AG08396 (cell line): ENCODE measurements around the gene HOMER2.
"Not testable (repeated sequence)": the region's sequence is repeated elsewhere in the genome, so short reads cannot be mapped to it uniquely, and the experiment has no call there.

Source experiments
- DNase-seq: peaks from one replicate; pipeline ENCODE4 v3.0.0; 2012; ENCODE audit warnings: low spot score, mixed read lengths

The HOMER2 gene

DNA sequence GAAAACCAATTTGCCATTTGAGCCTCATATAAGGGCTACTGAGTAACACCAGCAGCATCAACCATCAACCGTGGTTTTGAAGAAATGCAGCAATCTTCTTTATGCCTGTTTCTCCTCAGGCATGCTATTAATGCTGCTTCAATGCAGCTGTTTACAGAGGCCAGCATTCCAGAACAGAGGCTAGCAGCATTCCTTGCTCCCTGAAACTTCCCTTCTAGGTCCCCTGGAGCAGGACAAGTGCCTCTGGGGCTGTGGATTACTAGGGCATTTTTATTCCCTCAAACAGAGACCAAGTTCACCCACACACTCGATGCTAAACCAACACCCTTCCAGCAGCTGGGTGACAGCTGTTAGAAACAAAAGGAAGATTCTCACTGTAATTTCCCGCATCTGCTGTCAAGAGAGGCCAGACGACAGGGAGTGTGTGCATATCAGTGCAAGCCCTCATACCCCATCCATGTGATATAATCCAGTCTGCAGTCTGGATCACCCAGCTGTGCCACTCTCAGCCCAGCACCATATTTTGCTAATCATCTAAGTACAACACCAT lies 57.5 kb downstream of the HOMER2 start:
- DNase-seq, result peak; percentile 26

DNA sequence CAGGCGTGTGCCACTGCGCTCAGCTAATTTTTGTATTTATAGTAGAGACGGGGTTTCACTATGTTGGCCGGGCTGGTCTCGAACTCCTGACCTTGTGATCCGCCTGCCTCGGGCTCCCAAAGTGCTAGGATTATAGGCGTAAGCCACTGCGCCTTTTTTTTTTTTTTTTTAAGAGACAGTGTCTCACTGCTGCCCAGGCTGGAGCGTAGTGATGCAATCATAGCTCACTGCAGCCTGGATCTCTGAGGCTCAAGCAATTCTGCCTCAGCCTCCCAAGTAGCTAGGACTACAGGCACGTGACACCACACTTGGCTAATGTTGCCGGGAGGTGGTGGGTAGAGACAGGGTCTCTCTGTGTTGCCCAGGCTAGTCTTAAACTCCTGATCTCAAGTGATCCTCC lies 59.0 kb downstream of the HOMER2 start:
- DNase-seq, result not testable (repeated sequence)

DNA sequence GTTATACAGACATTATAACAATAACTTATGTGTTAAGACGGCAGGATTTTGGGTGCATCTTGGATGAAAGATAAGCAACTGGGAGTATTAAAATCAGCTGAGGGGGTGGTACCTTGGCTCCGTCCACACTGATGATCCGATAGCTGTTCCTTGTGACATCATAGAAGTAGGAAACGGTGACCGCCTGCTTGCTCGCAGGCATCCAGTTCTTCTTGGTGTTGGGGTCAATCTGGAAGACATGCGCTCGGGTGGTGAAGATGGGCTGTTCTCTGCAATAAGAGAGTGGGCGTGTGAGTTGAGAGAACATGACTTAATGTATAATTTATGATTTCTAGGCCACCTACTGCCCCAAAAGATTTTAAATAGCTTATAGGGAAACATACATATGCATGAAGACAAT lies 59.9 kb downstream of the HOMER2 start:
- no peak for DNase-seq

DNA sequence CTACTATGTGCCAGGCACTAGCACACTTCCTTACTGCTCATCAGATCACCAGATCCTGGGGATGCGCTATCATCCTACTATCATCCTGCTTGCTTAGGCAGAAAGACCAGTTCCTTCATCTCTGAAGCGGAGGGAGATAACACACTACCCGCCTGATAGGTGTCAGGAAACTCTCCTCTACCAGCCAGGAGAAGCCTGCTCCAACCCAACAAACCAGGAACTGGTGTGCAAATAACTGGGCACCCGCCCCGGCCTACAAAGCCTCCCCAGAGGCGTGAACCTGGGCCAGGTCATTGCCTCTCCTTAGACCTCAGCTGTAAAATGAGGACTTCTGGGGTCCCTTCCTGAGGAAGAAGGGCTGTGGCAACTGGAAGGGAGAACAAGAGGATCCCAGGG lies 61.5 kb downstream of the HOMER2 start:
- no peak for DNase-seq

DNA sequence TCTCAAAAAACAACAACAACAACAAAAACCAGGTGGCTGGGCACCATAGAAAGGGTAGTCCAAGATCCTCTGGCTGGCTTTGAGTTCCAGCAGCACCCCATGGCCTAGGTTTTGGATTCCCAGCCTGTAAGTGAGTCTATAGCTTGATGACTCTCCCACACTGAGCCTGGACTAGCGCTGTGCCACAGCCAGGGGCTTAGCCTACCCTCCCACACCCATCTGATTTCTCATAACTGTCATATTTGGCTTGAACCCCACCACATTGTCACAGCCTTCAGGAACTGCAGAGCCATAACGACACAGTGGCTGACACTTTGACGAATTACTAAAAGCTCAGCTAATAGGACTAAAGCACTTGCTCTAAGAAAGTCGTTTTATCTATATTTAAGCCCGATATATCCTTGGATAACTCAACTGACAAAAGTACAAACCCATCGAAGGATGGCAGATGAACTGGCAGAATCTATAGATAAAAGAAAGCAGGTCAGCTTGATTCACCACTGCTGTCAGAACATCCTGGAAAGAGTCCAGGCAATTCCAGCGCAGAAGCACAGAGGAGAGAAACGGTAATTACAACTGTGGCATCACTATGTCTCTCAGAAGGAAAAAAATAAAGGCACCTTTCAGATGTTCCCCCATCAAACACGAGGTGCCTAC lies 62.1 kb downstream of the HOMER2 start:
- DNase-seq, result no peak

DNA sequence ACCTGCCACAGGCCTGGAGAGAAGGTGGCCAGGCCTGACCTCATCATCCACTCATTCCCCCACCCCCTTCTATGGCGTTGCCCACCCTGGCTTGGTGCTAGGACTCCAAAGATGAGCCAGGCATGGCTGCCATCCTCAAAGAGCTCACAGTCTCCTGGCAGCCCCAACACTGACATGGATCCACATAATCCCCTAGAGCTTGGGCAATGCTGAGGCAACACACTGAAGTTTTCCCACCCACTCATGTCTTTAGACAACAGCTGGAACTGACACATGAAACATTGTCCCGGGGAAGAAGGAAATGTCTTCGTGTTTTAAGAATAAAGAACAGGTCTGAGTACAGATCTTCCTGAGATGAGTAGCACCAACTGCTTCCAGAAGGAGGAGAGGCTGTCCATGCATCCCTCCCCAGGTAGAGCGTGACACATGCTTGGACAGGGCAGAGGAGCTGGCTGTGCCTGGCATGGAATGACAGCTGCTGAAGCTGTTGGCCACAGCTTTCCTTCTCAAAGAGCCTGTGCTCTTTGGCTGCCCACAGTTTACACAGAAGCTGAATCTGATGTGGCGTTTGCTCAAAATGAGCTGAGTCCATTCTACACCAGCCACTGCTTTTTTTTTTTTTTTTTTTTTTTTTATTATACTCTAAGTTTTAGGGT lies 70.1 kb downstream of the HOMER2 start:
- DNase-seq, result no peak

DNA sequence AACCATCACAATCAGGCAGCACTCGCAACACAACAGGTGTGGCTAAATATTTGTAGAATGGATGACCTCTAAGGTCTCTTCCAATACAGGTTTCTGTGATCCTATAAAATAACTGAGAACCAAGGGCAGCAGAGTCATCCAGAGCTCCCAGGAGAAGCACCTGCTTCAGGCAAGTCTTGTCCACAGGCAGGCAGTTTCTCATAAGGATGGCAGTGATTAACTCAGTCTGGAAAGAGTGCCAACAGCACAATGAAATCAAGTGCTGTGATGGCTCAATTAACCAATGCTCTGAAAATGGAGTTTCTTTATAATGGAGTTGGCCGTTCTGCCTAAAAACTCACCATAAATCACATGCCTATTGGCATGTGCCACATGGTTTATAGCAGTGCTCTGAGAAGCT lies 70.8 kb downstream of the HOMER2 start:
- DNase-seq, result no peak

DNA sequence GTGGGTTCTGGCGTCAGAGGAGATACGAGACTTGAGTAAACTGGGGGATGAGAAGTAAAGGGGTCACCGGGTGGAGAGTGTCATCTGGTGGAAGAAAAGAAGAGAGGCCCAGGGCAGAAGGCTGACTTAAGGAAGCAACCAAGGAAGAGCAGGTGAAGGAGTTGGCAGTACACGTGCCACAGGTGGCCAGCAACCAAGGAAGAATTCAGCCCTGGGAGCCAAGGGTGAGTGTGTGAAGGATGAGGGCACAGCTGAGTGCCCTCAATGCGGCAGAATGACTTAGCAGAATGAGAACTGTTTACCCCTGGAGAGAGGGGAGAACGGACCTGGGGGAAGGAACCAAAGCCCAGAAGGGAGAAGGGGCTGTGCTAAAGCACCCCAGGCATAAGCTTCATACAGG lies 71.8 kb downstream of the HOMER2 start:
- no peak for DNase-seq

DNA sequence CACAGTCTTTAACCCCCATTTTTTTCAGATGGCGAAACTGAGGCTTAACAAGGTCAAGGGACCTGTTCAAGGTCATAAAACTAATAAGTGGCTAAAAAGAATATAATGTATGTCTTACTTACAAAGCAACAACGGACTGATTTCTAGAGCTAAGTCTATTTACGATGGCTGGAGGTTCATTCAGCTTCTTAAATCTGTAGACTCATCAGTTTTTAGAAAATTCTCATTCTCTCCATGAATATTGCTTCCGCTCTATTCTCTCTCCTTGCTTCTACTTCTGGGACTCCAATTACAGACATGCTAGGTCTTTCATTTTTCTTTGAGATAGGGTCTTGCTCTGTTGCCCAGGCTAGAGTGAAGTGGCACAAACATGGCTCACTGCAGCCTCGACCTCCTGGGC lies 74.2 kb downstream of the HOMER2 start:
- DNase-seq, result no peak

DNA sequence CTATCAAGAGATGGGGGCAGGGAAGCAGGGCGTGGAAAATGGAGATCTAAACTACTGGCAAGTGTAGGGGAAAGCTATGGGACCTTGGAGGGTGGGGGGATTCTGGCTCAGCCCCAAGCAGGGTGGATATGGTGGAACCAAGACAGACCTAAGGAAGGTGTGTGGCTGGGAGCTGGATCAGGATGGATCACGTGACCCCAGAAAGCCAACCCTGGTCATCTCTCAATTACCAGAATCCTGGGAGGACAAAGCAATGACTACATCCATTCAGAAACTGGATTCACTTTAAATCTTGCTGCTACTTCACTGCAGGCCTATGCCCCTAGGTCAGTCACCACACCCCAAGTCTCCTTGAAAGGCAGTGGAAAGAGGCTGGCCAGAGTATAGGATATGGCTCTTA lies 74.7 kb downstream of the HOMER2 start:
- no peak for DNase-seq

DNA sequence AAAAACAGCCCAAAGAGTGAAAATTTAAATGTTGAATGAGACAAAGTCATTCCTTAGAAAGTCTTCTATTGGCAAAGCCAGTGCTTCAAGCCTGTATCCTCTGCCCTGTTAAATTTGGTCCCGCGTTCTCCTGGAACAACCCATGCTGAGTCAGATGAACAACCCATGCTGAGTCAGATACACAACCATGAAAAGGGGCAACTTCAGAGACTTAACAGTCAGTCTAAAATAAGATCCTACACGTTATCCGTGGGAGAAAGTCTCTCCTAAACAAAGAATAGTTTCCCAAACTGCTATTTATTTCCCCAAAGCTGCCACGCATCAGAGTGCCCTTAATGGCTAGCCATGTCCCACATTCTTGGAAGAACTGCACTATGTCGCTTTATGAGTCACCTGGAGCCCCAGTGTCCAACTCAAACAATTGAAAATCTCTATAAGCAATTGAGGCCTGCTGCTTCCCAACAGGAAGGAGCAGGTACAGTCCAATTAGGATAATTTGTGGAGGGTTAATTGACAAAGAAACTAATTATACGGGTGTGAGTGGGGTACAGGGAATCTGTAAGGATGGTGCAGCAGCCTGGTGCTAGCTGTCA lies 77.0 kb downstream of the HOMER2 start:
- peak; percentile 67 for DNase-seq

DNA sequence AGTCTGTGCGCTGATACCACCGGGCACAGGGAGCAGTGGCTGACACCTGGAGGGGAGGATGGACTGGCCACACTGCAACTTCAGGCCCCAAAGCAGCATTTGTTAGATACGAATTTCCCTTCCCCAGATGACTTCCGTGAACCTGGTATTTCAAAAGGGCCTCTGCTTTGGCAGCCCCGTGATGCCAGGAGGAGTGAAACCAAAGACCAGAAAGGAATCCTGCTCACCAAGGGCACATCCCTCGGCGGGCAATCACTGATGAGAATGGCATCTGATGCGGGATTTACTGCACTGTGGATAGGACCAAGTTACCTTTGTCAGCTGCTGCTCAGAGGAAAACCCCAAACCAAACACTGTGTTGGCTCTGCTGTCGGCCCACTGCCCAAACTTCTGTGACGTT lies 77.6 kb downstream of the HOMER2 start:
- no peak for DNase-seq

DNA sequence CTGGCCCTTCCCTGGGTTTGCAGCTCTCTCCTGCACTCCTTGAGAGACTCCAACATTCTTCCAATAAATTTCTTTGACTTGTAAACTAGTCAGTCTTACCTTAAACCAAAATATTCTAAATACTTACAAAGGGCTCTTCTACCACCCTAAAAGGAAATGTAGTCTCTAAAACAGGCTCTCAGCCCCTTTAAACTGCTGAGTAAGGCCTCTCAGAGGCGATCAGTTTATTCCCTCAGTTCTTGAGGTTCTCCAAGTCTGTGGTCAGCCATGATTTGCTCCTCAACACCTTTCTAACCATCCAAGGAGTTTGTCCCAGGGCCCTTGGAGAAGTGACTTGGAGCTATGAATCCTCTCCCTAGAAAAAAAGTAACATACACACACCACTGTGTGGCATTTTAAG lies 78.3 kb downstream of the HOMER2 start:
- DNase-seq, result no peak

DNA sequence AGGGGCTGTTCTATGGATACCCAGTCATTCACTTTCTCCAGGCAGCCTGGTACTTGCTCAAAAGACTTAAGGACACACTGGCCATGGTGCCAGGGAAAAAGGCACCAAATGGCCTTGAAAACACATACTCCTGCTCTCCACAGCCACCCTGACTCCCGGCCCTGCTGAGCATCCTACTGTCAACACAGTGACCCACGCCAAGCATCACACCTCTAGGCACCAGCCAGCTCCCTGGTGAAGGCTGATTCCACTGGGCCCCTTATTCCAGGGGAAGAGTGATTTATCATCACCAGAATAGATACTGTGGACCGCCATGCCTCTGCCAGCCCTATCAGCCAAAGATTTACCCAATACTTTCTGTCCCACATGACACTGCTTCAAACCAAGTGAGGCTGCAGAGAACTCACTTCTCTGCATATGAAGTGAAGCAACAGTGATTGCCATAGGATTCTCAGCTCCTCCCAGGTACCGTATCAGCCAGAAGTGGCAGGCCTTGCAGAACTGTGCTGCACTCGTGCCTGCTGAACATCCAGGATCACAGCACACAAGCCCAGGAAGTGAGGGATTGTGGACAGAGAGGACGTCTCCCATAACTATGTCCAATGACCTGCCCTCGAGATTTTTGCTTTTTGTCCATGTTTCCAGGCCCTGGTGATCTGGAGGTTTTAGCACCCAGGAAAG lies 79.4 kb downstream of the HOMER2 start:
- DNase-seq, result no peak

DNA sequence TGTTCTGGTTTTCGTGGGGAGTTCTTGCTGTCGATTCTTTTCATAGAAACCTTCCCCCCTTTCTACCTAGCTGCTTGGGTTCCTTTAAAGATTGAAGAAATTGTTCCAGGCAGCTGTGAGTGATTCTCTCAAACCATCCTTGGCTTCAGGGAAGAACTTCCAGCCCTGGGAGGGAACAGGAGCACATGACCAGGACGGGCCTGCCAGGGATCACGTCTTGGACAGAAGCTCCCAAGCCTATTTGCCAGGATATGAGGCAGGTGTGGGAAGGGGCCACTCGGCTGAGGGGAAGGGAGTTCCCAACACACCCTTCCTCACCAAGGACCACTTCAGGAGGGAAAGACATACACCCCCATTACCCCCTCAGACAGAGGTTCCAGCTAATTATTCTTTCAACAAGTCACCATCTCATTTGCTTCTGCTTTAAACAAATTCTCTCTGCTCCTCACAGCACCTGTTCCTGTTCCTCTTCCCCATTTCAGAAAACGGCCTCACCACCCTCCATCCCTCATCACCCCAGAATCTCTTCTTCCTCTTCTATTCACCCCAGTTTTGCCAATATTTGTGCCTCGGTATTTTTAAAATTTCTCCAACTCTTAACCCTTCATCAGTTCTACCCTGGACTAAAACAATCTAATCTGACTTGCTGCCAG lies 80.6 kb downstream of the HOMER2 start:
- DNase-seq, result no peak

DNA sequence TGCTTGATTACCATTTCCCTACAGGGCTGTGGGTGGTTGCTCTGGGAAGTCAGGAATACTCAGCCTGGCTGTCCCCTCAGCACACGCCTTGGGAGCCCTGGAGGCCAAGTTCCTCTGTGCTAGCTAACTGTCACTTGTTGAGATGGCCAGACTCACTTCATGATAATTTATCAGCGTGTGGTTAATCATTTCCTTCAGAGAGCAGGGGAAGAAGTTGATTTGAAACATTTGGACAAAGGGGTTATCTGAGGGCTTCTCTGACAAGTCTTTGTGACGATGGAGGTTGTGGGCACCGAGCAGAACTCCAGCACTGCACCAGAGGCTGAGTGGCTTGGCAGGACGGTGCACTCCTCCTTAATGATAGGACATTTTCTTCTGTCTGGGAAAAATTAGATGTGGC lies 81.2 kb downstream of the HOMER2 start:
- DNase-seq, result no peak

DNA sequence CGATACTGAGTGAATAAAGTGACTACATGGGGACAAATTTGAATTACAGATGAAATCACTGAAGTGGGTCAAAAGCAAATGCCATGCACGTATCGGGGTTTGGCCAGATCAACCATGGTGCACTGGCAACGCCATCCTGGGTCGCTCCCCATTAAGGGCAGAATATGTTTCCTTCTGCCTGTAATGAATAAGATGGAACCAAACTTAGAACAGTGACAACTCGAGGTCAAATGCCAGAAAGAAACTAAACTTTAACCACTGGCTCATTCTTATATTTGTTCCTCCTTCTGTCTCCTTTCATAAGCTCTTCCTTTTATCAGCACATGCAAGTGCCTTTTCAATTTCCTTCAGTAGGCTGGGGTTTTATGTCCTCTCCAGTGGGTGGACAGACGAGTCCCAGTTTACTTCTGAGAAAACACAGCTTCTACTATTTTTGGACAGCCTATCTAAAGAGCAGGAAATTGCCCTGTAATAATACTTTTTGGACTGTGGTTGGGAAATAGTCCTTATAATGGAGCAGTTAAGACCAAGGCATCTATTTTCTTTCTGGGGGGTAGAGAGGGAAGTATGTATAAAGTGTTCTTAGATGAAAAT lies 81.7 kb downstream of the HOMER2 start:
- no peak for DNase-seq

DNA sequence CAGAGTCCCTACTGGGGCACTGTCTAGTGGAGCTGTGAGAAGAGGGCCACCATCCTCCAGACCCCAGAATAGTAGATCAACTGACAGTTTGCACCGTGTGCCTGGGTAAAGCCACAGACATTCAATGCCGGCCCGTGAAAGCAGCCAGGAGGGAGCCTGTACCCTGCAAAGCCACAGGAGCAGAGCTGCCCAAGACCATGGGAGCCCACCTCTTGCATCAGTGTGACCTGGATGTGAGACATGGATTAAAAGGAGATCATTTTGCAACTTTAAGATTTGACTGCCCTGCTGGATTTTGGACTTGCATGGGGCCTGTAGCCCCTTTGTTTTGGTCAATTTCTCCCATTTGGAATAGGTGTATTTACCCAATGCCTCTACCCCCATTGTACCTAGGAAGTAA lies 86.5 kb downstream of the HOMER2 start:
- not testable (repeated sequence) for DNase-seq

DNA sequence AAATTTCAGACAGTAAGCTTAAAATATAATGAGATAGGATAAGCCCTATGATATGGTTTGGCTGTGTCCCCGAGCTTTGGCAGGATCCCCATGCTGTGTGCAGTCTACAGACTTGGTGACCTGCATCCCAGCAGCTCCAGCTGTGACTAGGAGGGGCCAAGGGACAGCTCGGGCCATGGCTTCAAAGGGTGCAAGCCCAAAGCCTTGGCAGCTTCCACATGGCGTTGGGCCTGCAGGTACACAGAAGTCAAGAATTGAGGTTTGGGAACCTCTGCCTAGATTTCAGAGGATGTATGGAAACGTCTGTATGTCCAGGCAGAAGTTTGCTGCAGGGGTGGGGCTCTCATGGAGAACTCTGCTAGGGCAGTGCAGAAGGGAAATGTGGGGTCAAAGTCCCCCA lies 86.9 kb downstream of the HOMER2 start:
- DNase-seq, result not testable (repeated sequence)

DNA sequence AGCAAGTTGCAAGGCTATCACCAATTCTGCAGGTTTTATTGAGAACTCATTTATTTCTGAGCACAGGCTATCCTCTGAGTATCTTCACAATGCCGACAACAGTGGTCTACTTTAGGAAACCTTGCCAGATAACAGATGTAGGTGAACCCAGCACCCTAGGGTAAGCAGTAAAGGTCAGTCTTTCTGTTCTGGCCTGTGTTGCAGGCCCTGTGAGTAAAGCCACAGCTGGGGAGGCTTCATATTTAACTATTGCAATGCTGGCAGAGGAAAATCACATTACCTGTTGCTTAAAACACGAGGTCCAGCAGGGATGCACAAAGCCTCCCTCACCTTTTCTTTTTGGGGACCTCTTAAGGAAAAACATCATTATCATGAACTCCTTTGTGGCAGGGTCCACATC lies 87.6 kb downstream of the HOMER2 start:
- DNase-seq, result no peak

DNA sequence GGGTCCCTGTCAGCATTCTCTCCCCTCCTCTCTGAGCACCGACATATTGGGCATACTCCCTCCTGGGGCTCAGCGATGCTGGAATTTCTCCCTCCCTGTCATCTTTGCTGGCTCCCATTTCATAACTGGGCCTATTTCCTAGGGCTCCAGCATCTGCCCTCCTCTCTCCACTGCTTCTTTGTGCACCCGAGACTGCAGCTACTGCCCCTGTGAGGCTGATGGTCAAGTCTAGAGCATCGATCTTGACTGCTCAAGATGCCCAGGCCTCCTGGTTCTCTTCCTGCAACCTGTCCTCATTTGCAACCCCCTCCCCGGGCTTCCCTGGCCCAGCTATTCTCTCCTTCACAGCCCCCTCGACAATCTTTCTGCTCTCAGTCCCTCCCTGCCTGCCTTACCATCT lies 89.6 kb downstream of the HOMER2 start:
- no peak for DNase-seq

DNA sequence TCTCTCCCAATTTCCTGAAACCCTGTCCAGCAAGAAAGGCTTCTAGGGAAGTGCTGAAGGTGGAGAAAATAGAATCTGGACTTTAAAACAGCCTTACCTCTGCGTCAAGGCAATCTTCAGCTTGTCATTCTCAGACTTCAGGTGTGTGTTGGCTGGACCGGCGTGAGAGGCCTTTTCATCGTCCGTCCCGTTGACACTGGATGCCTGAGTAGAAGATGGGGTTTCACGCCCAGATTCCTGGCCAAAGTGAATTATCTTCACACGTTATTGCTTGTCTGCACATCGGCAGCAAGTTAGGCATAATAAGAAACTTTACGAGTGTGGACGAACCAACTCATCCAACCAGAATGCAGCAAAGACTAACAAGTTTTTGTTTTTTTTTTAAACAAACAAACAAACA lies 93.6 kb downstream of the HOMER2 start:
- no peak for DNase-seq
